ENCODE results near the gene VTI1A.

GRCh38 chr10:112424651-112425050 is 22.4 kb upstream of the VTI1A start:
- no peak for TF ChIP-seq CTCF (IDR thresholded peaks at IDR 0.05)
- no peak for TF ChIP-seq POLR2A (IDR thresholded peaks at IDR 0.05)

Data from breast epithelium (tissue), 3 donors.